ENCODE measurements around the gene USP10.

Gene USP10

DNA sequence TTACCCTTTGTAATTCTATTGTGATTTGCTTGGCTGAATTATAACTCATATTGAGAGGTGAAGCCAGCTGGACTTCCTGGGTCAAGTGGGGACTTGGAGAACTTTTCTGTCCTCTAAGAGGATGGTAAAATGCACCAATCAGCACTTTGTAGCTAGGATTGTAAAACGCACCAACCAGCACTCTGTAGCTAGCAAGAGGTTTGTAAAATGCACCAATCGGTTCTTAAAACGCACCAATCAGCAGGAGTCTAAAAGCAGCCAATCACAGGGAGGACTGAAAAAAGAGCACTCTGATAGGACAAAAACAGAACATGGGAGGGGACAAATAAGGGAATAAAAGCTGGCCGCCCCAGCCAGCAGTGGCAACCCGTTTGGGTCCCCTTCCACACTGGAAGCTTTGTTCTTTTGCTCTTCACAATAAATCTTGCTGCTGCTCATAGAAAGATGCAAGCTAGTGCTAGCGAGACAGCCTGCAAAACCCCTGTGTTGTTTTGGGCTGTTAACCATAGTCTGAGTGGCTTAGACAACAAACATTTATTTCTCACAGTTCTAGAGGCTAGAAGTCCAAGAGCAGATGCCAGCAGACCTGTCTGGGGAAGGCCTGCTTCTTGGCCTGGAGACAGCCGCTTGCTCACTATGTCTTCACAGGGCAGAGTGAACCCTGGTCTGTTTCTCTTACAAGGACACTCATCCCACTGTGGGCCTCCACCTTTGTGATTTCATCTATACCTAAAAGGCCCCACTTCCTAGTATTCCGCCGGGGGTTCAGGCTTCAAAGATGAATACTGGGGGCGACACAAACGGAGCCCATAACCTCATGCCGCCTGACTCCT lies 81.0 kb downstream of the USP10 start:
- TF ChIP-seq POLR2AphosphoS5 (IDR thresholded peaks at IDR 0.05; ENCODE audit: low read depth, low read length) (peak; percentile 45; the same call in 1 of the 2 replicates), TAF1 (IDR thresholded peaks at IDR 0.05; ENCODE audit: borderline replicate concordance, insufficient read depth, low read length) (no peak)

DNA sequence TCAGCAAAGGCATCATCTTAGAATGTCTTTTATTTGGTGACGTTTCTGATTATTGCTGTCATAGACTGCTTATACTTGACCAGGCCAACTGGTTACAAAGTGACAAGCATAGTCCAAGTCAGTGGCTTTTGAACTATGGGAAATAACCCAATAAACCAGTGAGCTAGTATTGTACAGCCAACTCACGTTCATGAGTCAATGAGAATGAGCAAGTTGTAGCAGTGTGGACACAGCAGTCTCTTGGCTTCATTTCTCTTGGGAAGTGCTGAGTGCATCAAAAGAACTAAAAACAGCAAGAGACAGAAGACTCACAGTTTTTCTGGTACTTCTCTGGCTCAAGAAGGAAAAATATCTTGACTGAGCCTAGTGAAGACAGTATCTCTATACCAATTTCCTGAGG lies 83.0 kb downstream of the USP10 start:
- TF ChIP-seq, protein P1, sequence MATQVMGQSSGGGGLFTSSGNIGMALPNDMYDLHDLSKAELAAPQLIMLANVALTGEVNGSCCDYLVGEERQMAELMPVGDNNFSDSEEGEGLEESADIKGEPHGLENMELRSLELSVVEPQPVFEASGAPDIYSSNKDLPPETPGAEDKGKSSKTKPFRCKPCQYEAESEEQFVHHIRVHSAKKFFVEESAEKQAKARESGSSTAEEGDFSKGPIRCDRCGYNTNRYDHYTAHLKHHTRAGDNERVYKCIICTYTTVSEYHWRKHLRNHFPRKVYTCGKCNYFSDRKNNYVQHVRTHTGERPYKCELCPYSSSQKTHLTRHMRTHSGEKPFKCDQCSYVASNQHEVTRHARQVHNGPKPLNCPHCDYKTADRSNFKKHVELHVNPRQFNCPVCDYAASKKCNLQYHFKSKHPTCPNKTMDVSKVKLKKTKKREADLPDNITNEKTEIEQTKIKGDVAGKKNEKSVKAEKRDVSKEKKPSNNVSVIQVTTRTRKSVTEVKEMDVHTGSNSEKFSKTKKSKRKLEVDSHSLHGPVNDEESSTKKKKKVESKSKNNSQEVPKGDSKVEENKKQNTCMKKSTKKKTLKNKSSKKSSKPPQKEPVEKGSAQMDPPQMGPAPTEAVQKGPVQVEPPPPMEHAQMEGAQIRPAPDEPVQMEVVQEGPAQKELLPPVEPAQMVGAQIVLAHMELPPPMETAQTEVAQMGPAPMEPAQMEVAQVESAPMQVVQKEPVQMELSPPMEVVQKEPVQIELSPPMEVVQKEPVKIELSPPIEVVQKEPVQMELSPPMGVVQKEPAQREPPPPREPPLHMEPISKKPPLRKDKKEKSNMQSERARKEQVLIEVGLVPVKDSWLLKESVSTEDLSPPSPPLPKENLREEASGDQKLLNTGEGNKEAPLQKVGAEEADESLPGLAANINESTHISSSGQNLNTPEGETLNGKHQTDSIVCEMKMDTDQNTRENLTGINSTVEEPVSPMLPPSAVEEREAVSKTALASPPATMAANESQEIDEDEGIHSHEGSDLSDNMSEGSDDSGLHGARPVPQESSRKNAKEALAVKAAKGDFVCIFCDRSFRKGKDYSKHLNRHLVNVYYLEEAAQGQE (IDR thresholded peaks at IDR 0.05; ENCODE audit: insufficient read depth in 1 of 2, low read depth in 2 of 2, low read length in 2 of 2), result no peak
- TF ChIP-seq TAF1 (IDR thresholded peaks at IDR 0.05; ENCODE audit: borderline replicate concordance, insufficient read depth, low read length), result no peak

DNA sequence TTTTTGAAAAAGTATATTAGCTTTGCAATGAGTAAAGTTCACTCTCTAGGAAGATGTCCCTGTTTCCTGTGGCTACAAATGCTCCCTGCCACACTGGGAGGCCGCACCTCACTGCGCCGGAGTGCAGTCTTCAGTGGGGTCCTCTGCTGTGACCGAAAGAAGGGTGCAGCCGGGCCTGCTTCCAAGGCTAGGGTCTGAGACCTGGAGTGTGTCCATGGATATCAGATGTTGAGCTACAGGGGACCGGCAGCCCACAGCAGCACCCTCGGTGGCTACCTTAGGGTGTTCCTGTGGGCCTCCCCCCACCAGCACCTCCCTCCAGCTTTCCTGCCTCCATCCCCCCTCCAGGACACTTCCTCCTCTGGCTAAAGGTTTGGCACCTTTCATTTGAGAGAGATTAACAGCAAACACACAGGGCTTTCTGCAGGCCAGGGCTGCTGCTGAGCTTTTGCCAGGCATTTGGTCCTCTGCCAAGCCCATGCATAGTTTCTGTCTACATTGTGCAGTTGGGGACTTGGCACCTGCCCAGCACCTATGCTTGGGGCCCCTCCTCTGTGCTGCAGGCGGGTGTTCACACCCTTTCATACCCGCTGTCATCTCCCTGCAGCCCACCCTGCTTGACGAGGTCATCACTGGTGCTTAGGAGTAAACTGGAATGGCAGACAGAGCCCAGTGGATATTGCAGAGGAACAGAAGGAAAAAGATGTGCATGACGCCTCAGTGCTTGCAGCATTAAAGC lies 86.2 kb downstream of the USP10 start:
- TF ChIP-seq SIN3A (IDR thresholded peaks at IDR 0.05; ENCODE audit: borderline replicate concordance, insufficient read depth, low read length) (no peak), POLR2AphosphoS5 (IDR thresholded peaks at IDR 0.05; ENCODE audit: low read depth, low read length) (no peak), TAF1 (IDR thresholded peaks at IDR 0.05; ENCODE audit: borderline replicate concordance, insufficient read depth, low read length) (no peak), FOXP2 (optimal IDR thresholded peaks at IDR 0.05; ENCODE audit: borderline replicate concordance, extremely low read depth, extremely low read length, insufficient read depth) (no peak)
- TF ChIP-seq, protein P1 (IDR thresholded peaks at IDR 0.05; ENCODE audit: insufficient read depth in 1 of 2, low read depth in 2 of 2, low read length in 2 of 2), result no peak

DNA sequence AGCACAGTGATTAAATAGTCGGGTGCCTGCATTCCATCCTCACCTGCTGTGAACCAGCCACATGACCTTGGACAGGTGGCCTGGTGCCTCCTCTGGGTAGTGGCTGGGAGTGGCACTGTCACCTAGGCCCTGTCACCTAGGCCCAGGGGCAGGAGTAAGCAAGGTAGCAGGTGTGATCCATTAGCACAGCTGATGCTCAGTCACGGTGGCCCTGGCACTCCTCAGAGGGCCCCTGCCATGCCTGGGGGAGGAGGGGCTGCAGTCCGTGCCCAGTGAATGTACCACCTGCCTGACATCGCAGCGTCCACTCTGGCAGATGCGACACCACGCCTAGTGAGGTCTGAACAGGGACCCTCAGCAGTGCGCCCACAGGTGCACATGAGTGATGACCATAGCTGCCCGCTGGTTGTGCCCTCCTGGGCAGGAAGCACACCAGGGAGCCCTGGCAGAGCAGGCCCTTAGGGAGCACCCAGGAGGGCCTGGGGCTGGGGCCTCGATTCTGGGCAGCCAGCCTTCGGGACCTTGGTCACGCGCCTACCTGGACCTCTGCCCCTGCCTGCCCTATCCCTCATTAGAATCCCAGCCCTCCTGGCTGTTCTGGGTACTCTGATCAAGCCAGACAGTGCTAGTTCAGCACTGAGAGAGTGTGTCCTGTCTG lies 86.9 kb downstream of the USP10 start:
- TF ChIP-seq TAF1 (IDR thresholded peaks at IDR 0.05; ENCODE audit: borderline replicate concordance, insufficient read depth, low read length) (no peak), FOXP2 (optimal IDR thresholded peaks at IDR 0.05; ENCODE audit: borderline replicate concordance, extremely low read depth, extremely low read length, insufficient read depth) (no peak), SIN3A (IDR thresholded peaks at IDR 0.05; ENCODE audit: borderline replicate concordance, insufficient read depth, low read length) (no peak), POLR2AphosphoS5 (IDR thresholded peaks at IDR 0.05; ENCODE audit: low read depth, low read length) (no peak)
- TF ChIP-seq, protein P1 (IDR thresholded peaks at IDR 0.05; ENCODE audit: insufficient read depth in 1 of 2, low read depth in 2 of 2, low read length in 2 of 2), result no peak

DNA sequence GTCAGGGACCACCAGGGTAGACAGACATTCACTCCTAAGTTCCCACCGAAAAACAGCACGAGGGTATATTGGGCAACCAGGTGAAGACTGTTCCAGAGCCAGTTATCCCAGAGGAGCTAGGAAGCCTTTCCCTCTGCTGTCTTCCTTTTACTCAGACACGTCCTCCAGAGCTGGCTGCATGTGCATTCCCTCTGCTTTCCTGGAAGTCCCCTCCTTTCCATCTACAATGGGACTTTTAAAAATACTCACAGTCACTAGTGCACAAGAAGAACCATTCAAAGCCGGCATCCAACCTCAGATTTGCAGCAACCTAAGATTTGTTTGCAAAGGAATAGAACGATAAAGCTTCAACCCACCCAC lies 87.4 kb downstream of the USP10 start:
- no peak for TF ChIP-seq POLR2AphosphoS5 (IDR thresholded peaks at IDR 0.05; ENCODE audit: low read depth, low read length)

DNA sequence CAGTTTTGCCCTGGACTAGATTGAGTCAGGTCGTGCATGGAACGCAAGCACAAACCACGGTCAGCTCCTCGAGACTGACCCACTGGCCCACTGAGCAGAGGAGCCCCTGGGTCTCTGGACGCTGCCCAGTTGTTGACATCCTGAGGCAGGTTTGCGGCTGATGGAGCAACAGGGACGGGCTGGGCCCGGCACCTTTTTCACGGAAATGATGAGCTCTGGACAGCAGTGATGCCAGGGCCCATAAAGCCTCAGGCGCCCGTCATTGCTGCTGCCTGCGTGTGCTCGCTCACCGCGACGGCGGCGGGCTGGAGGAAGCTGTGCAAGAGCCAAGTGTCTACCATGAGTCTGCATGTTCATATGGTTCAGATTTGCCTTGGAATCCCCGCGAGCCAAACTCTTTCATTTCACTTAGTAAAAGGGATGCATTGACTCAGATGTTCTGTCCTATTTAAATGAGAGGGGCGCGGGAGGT lies 89.2 kb downstream of the USP10 start:
- TF ChIP-seq FOXP2 (optimal IDR thresholded peaks at IDR 0.05; ENCODE audit: borderline replicate concordance, extremely low read depth, extremely low read length, insufficient read depth) (no peak), POLR2AphosphoS5 (IDR thresholded peaks at IDR 0.05; ENCODE audit: low read depth, low read length) (no peak), TAF1 (IDR thresholded peaks at IDR 0.05; ENCODE audit: borderline replicate concordance, insufficient read depth, low read length) (no peak), SIN3A (IDR thresholded peaks at IDR 0.05; ENCODE audit: borderline replicate concordance, insufficient read depth, low read length) (no peak)
- TF ChIP-seq, protein P1 (IDR thresholded peaks at IDR 0.05; ENCODE audit: insufficient read depth in 1 of 2, low read depth in 2 of 2, low read length in 2 of 2), result no peak

Measured in PFSK-1 (cell line).